ENCODE results near the gene ACKR2. TPM values are rescaled to one million over a fixed set of nuclear protein-coding genes. Genes with fewer than 3 reads are reported as not detected.

The ACKR2 gene
- total and polyA plus RNA-seq, 2 of the 13 experiments (the other 11 are each of a cell fraction or from before 2014, with no cell fraction given): 1.1 to 1.9 TPM

- H3K4me3 ChIP-seq (replicated peaks in 1 of 3; ENCODE audit: insufficient read depth in 1 of 3, low read depth in 2 of 3, low read length in 3 of 3): no peak overlapping the region
- POLR2A ChIA-PET: interaction anchor here (0.9 to 2.6 kb wide), 5 partner anchors 21 to 97 kb away, joined by 3 to 32 read pairs (median 5); partner anchors contain the start of gene HIGD1A
- H3K9me3 ChIP-seq (ENCODE audit: low read length): no peaks in the 10 kb centered on the region
- no peak overlapping the region for H3K9ac ChIP-seq (ENCODE audit: insufficient read depth, low read depth, low read length)
- H2AFZ ChIP-seq (ENCODE audit: low read length): no peak overlapping the region
- intact Hi-C loops (cut with micrococcal nuclease; ENCODE audit: unreplicated experiment): no loop called here
- H3K79me2 ChIP-seq (ENCODE audit: insufficient read depth, low read length): no peaks in the 10 kb centered on the region
- H3K27me3 ChIP-seq (ENCODE audit: control insufficient read depth in 1 of 2, insufficient read depth in 2 of 2, low read length in 2 of 2): no peaks in the 10 kb centered on the region
- peak overlapping the region; percentile 1; the same call in 1 of the 2 replicates for H3K4me2 ChIP-seq (ENCODE audit: low read depth, low read length)
- WGBS (ENCODE audit: low lambda C conversion rate): 70% methylated on average over 7 of the region's 7 CpGs
- no peaks in the 10 kb centered on the region for H3K36me3 ChIP-seq (replicated peaks in 1 of 2; ENCODE audit: control insufficient read depth in 1 of 2, insufficient read depth in 2 of 2, low read length in 2 of 2)
- ATAC-seq: no peak
- no peak for FAIRE-seq
- peak overlapping the region; percentile 68 for H3K27ac ChIP-seq (ENCODE audit: extremely low read length, insufficient read depth, low read length)
- no peaks in the 10 kb centered on the region for H4K20me1 ChIP-seq (ENCODE audit: insufficient read depth, low read length)
- peaks cover 89% of the 10 kb centered on the region for H3K4me1 ChIP-seq (ENCODE audit: insufficient read depth, low read length)
- no peak for DNase-seq (ENCODE audit: low spot score)
- BruUV-seq (replicated peaks): no TSS peak
- CTCF ChIA-PET (ENCODE audit: low intra/inter-chr PET ratio, low total read pairs): interaction anchor here (6.1 kb wide), 1 partner anchor 46 kb away, joined by 79 read pairs; no protein-coding TSS in a partner anchor
- in situ Hi-C loops (cut with HindIII; ENCODE audit: extremely low pct_ligation_motif_present, low pct_unique_long_range_greater_than_20kb): loop anchor here (5.0 kb wide), 2 partner anchors 40 to 95 kb away; no protein-coding TSS in a partner anchor
- TF ChIP-seq ZFY (CRISPR knock-in tag; IDR thresholded peaks at IDR 0.05): peak; percentile 36; the same call in 1 of the 2 replicates
- no peak for TF ChIP-seq SNAPC4 (CRISPR knock-in tag; IDR thresholded peaks at IDR 0.05)
- no peak for TF ChIP-seq MAF1 (CRISPR knock-in tag; IDR thresholded peaks at IDR 0.05; ENCODE audit: borderline replicate concordance)
- TF ChIP-seq ELK4 (CRISPR knock-in tag; IDR thresholded peaks at IDR 0.05; ENCODE audit: borderline replicate concordance): no peak
- no peak for TF ChIP-seq AKAP8 (CRISPR knock-in tag; IDR thresholded peaks at IDR 0.05)
- TF ChIP-seq KLF6 (CRISPR knock-in tag; IDR thresholded peaks at IDR 0.05): no peak
- TF ChIP-seq SMAD3 (CRISPR knock-in tag; IDR thresholded peaks at IDR 0.05): no peak
- TF ChIP-seq CBX5 (CRISPR knock-in tag; IDR thresholded peaks at IDR 0.05; ENCODE audit: borderline replicate concordance): no peak
- no peak for TF ChIP-seq MTERF4 (CRISPR knock-in tag; IDR thresholded peaks at IDR 0.05)
- no peak for TF ChIP-seq CERS6 (CRISPR knock-in tag; IDR thresholded peaks at IDR 0.05)
- no peak for TF ChIP-seq ETS1 (CRISPR knock-in tag; IDR thresholded peaks at IDR 0.05)
- TF ChIP-seq DR1 (CRISPR knock-in tag; IDR thresholded peaks at IDR 0.05): no peak
- TF ChIP-seq ZSCAN20 (CRISPR knock-in tag; IDR thresholded peaks at IDR 0.05; ENCODE audit: borderline replicate concordance): no peak
Observed at GRCh38 chr3:42876940-42877720, 67.9 kb downstream of the ACKR2 start.
